KOPT-K1 (cell line): ENCODE data around the gene USP37.

ENCODE experiments used
- H3K27ac ChIP-seq: fragments of 200-600 bp; sonication (generic); 2 replicates; pipeline ENCODE4 v1.5.1; 2016; ENCODE audit warnings: antibody characterized with exemption, mild to moderate bottlenecking, low read depth, low read length; ENCODE audit not compliant: poor library complexity, severe bottlenecking
- H3K36me3 ChIP-seq: fragments of 200-600 bp; sonication (generic); 2 replicates; pipeline ENCODE4 v1.5.1; 2017; ENCODE audit warnings: antibody characterized with exemption, mild to moderate bottlenecking, low read length, moderate library complexity; ENCODE audit not compliant: insufficient read depth
- H3K9me3 ChIP-seq: fragments of 200-600 bp; sonication (generic); 2 replicates; pipeline ENCODE4 v1.5.1; 2017; ENCODE audit warnings: antibody characterized with exemption, low read length, mild to moderate bottlenecking; ENCODE audit not compliant: insufficient read depth, poor library complexity, severe bottlenecking

The USP37 gene

GRCh38 chr2:218418717-218419458 is 149.3 kb downstream of the USP37 start, which contains the start of gene VIL1:
TSS of gene VIL1 (plus strand) at chr2:218419123. CDS start at chr2:218423779, 4,656 bp downstream.
- Histone ChIP-seq H3K27ac (no peak within 1 kb of the TSS), H3K36me3 (no peaks in the 10 kb centered on the region), H3K9me3 (no peaks in the 10 kb centered on the region)

- Histone ChIP-seq H3K9me3 (no peaks in the 10 kb centered on the region), H3K27ac (no peak overlapping the region), H3K36me3 (no peaks in the 10 kb centered on the region)
Measured at GRCh38 chr2:218418321-218418716, 149.8 kb downstream of the USP37 start.

GRCh38 chr2:218407717-218408116 is 160.4 kb downstream of the USP37 start:
- Histone ChIP-seq H3K36me3 (peaks cover 23% of the 10 kb centered on the region; the same call in 1 of the 2 replicates), H3K9me3 (no peaks in the 10 kb centered on the region), H3K27ac (no peak overlapping the region)

DNA sequence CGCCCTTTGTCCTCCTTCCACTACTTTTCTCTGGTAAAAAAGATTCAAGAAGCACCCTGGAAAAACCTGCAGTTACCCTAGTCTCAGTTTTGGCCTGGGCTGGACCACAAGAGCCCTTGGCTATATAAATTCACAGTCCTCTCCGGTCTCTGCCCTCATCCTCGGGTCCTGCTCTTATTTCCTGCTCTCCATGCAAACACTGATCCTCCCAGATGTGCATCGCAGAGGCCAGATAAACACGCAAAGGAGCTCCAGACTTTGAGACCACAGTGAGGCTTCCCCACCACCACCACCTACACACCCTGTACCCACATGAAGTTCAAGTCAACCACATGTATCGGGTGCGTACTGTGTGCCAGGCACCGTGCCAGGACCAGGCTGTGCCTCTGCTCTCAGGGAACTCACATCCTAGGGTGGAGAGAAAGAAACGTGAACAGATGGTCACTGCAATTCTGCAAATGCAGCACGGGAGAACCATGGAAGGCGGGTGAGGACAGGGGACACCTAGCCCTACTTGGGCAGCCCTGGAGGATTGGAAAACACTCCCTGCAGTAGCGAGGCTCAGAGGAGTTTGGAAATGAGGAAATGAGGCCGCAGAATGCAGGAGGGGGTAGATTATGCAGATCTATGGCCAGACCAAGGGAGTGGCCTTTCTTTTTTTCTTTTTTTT is 161.1 kb downstream of the USP37 start:
- no peaks in the 10 kb centered on the region for H3K9me3 ChIP-seq
- H3K27ac ChIP-seq, result peak overlapping the region; percentile 72
- peaks cover 29% of the 10 kb centered on the region; the same call in 1 of the 2 replicates for H3K36me3 ChIP-seq

GRCh38 chr2:218406209-218406948 is 161.8 kb downstream of the USP37 start:
- peak overlapping the region; percentile 72 for H3K27ac ChIP-seq
- H3K36me3 ChIP-seq, result peaks cover 35% of the 10 kb centered on the region; the same call in 1 of the 2 replicates
- no peaks in the 10 kb centered on the region for H3K9me3 ChIP-seq

- Histone ChIP-seq H3K9me3 (no peaks in the 10 kb centered on the region), H3K27ac (peak overlapping the region; percentile 72), H3K36me3 (peaks cover 35% of the 10 kb centered on the region; the same call in 1 of the 2 replicates)
Measured at GRCh38 chr2:218405746-218406208, 162.4 kb downstream of the USP37 start.

- Histone ChIP-seq H3K27ac (peak overlapping the region; percentile 72), H3K9me3 (no peaks in the 10 kb centered on the region), H3K36me3 (peaks cover 35% of the 10 kb centered on the region; the same call in 1 of the 2 replicates)
Measured at GRCh38 chr2:218405086-218405745, 162.9 kb downstream of the USP37 start.

GRCh38 chr2:218404351-218405085 is 163.6 kb downstream of the USP37 start:
- no peak overlapping the region for H3K27ac ChIP-seq
- peaks cover 35% of the 10 kb centered on the region; the same call in 1 of the 2 replicates for H3K36me3 ChIP-seq
- no peaks in the 10 kb centered on the region for H3K9me3 ChIP-seq

- Histone ChIP-seq H3K9me3 (no peaks in the 10 kb centered on the region), H3K27ac (no peak overlapping the region), H3K36me3 (peaks cover 35% of the 10 kb centered on the region; the same call in 1 of the 2 replicates)
Measured at GRCh38 chr2:218403810-218404209, 164.3 kb downstream of the USP37 start.

- Histone ChIP-seq H3K36me3 (peaks cover 35% of the 10 kb centered on the region; the same call in 1 of the 2 replicates), H3K9me3 (no peaks in the 10 kb centered on the region), H3K27ac (no peak overlapping the region)
Measured at GRCh38 chr2:218402911-218403411, 165.2 kb downstream of the USP37 start.

- Histone ChIP-seq H3K27ac (no peak overlapping the region), H3K9me3 (no peaks in the 10 kb centered on the region), H3K36me3 (peaks cover 35% of the 10 kb centered on the region; the same call in 1 of the 2 replicates)
Measured at GRCh38 chr2:218402491-218402901, 165.7 kb downstream of the USP37 start.

DNA sequence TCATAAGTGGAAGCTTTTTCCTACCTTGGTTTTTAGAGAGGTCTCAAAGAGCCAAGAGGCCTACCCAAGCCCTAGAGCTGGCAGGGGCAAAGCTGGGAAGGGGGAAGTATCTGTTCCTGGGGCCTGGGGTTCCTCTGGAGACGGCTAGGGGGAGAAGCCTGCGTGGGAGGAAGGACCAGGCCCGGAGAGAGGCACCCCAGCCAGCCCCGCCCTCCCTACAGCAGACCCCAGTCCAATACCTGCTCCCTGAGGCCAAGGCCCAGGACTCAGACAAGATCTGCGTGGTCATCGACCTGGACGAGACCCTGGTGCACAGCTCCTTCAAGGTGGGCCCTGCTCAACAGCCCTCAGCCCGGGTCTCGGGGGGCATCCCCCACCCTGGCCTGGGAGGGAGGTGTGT is 166.3 kb downstream of the USP37 start:
- no peak overlapping the region for H3K27ac ChIP-seq
- H3K36me3 ChIP-seq, result peaks cover 35% of the 10 kb centered on the region; the same call in 1 of the 2 replicates
- H3K9me3 ChIP-seq, result no peaks in the 10 kb centered on the region

- Histone ChIP-seq H3K27ac (peak overlapping the region; percentile 95), H3K36me3 (peaks cover 35% of the 10 kb centered on the region; the same call in 1 of the 2 replicates), H3K9me3 (no peaks in the 10 kb centered on the region)
Measured at GRCh38 chr2:218400930-218401881, 166.9 kb downstream of the USP37 start.
